AG10803 (cell line): ENCODE measurements around the gene NRIP1.

Experiments used
- DNase-seq: peaks from one replicate; pipeline ENCODE4 v3.0.0; 2010; ENCODE audit warnings: low read depth
- H3K4me3 ChIP-seq: 2 replicates; pipeline ENCODE4 v1.5.1; 2011; ENCODE audit warnings: mild to moderate bottlenecking, low read length, control low read depth
- TF ChIP-seq, protein P1 (sequence below): conservative IDR thresholded peaks from 2 replicates; pipeline ENCODE4 v1.5.1; 2011; ENCODE audit warnings: mild to moderate bottlenecking, low read length, control low read depth, inconsistent platforms

Gene NRIP1

DNA sequence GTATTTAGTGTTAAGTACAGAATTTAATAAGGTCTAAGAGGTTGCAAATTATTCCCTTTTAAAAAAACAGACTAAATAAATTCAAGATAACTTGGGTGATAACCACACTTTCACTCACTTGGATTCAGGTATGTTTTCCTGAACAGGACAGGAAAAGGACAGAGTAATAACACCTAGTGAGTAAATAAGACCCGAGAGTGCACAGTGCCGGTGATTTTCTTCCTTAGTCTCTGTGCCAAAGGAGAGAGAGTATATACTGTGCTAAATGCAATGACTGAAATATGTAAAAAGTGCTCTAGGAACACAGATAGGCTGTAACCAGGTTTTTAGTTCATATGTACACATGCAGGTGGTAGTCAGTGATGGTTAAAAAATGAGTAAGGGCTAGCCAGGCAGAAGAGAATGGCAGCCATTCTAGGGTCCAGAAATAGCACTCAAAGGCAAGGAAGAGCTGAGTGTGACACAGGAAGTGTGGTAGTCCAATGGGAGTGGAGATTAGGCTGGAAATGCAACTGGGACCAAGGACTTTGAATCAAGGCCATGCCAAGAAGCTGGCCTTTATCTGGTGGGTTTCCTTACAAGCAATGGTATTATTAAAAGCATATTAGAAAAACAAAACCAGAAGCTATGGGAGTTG lies 58.1 kb downstream of the NRIP1 start:
- TF ChIP-seq, protein P1, sequence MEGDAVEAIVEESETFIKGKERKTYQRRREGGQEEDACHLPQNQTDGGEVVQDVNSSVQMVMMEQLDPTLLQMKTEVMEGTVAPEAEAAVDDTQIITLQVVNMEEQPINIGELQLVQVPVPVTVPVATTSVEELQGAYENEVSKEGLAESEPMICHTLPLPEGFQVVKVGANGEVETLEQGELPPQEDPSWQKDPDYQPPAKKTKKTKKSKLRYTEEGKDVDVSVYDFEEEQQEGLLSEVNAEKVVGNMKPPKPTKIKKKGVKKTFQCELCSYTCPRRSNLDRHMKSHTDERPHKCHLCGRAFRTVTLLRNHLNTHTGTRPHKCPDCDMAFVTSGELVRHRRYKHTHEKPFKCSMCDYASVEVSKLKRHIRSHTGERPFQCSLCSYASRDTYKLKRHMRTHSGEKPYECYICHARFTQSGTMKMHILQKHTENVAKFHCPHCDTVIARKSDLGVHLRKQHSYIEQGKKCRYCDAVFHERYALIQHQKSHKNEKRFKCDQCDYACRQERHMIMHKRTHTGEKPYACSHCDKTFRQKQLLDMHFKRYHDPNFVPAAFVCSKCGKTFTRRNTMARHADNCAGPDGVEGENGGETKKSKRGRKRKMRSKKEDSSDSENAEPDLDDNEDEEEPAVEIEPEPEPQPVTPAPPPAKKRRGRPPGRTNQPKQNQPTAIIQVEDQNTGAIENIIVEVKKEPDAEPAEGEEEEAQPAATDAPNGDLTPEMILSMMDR, result no peak
- DNase-seq, result no peak
- H3K4me3 ChIP-seq, result no peak overlapping the region

DNA sequence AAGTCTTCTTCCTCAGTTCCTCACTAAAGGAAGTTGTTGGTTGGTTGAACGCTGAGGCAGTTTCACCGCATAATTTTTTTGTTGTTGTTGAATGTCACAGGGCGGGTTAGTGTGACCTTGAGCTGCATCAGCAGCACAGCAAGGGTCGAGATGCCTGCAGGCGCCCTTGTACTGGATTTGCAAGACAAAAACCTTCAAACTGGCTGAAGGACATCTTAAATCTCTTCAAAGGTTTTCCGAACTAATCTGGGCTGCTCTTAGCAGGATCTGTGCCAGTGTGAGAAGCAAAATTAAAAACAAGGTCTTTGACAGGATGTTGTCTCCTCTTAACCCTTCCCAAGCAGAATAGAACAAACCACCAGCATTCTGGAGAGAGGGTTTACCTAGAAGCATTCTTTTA lies 59.4 kb downstream of the NRIP1 start:
- DNase-seq, result peak; percentile 12
- H3K4me3 ChIP-seq, result peak overlapping the region; percentile 29
- TF ChIP-seq, protein P1, result no peak

DNA sequence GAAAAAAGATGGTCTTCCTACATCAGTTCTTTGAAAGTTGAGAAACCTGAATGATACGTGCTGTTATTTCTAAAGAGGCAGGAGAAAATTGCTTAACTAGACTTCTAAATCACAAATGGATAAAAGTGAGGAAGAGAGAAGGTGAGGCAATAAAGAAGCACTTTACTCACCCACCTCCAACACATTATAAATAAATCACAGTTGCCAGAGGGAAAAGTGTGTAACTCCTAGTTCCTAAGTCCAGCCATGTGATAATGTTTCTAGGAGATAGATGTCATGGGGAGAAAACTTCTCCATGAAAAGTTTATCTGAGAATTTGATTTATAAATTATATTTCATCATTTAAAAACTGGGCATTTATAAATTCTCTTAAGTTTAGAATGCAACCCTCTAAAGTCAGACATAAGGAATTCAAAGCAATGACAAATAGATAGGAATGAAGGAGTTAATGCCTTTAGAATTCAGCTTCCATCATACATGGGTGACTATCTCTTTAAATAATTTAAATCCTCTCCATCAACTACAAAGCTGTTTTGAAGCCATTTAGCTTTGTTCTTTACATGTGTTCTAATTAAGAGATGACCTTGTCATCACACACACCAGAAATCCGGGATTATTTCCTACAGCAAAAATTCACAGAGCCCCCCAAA lies 60.0 kb downstream of the NRIP1 start:
- TF ChIP-seq, protein P1, result no peak
- peak; percentile 44 for DNase-seq
- peak overlapping the region; percentile 29 for H3K4me3 ChIP-seq

DNA sequence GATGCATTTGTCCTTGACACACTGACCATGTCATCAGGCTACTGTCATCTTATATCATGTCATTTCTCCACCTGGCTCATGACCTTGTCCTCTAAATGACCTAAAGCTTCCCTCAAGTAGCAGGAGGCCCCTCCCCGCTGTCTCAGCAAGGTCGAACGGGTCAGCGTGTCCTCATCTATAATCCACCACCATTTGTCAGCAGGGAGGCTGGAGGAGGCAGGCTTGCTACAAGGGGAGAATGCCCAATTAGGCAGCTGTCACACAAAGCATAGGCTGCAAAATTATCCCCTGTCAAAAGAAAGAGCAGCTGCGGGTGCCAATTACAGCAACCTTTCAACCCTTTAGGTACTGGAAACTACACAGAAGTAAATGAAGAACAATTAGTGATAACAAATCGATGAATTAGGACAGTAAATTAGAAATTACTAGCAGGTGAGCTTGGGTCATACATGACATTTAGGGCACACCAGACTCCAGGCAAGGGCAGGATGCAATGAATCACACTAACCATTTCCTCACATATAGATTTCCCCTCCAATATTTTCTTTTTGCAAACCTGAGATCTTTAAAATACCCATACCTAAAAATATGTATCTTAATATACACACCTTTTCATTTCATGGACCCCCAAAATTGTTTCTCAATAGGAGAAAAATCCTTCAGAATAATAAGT lies 61.2 kb downstream of the NRIP1 start:
- no peak overlapping the region for H3K4me3 ChIP-seq
- no peak for DNase-seq
- TF ChIP-seq, protein P1, result no peak

DNA sequence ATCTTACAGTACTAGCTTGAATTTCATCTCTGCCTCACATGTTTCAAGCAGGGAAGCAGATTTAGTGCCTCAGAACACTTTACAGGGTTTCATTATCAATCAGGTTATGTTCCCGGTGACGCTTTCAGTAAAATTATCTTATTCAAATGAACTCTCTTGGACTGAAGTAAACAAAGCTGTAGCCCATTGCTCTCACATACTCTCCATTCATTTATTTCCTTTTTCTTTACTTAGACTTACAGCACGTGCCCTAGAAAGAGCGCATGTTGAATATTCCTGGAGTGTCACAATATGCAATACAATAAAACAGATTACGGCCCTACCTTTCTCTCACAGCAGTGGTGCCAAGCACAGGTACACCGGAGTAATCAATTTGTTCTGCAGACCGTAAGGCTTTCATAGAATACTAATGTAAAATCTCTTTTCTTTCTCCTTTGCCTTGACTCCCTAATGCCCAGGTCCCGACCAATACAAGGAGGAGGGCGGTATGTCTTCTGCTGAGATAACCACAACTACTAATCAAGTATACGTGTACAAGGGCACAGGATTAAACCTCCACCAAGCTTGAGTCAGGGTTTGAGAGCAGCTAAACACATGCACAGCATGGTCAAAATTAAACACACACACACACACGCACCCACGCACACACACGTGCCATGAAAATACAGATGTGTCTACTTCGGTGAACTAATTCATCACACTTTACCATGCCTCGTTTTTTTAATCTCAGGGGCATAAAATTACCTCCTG lies 62.8 kb downstream of the NRIP1 start:
- TF ChIP-seq, protein P1, result no peak
- DNase-seq, result no peak

DNA sequence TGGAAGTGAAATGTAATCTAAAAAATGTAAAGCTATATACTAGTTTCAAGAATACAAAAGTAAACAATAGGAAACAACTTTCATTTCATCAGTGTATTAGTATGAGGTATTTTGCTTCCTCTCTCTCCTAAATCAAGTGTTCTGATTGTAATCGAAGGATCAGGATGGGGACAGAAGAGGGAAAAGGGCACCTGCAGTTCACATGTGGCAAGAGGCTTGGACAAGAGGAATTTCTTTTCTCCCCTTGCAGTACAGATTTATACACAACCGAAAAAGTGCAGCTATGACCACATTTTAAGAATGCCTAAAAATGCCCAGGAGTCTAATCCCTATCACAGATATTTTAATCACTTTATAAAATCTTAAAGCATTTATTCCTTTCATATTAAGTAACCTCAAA lies 63.7 kb downstream of the NRIP1 start:
- TF ChIP-seq, protein P1, result no peak
- H3K4me3 ChIP-seq, result no peak overlapping the region
- no peak for DNase-seq

More for the DNA sequence above, 62.8 kb downstream of the NRIP1 start:
- no peak overlapping the region for H3K4me3 ChIP-seq
